IMR-90 (cell line): ENCODE data around the gene RNPEP.

ENCODE experiments used
- CEBPB ChIP-seq: IDR thresholded peaks from 2 replicates; pipeline ENCODE4 v1.6.1; 2012; ENCODE audit warnings: low read depth, low read length, improper control_type of control experiment
- FOS ChIP-seq: fragments of 150-350 bp; IDR thresholded peaks from 2 replicates; pipeline ENCODE4 v1.6.1; 2016; ENCODE audit warnings: low read depth, low read length
- MXI1 ChIP-seq: IDR thresholded peaks from 2 replicates; pipeline ENCODE4 v1.6.1; 2012; ENCODE audit warnings: low read depth, mild to moderate bottlenecking, low read length, moderate library complexity, borderline replicate concordance
- RAD21 ChIP-seq: IDR thresholded peaks from 2 replicates; pipeline ENCODE4 v1.6.1; 2012; ENCODE audit warnings: low read length, improper control_type of control experiment
- SMC3 ChIP-seq: fragments of 150-350 bp; IDR thresholded peaks from 2 replicates; pipeline ENCODE4 v1.6.1; 2016; ENCODE audit warnings: low read depth, mild to moderate bottlenecking, antibody characterized with exemption, low read length, moderate library complexity
- TF ChIP-seq, protein P1 (sequence below): fragments of 150-350 bp; IDR thresholded peaks from 2 replicates; pipeline ENCODE4 v1.6.1; 2017; ENCODE audit warnings: mild to moderate bottlenecking, antibody characterized with exemption, low read length, low read depth
- TF ChIP-seq, protein P2 (sequence below): conservative IDR thresholded peaks from 2 replicates; pipeline ENCODE4 v1.5.1; 2012; ENCODE audit warnings: mild to moderate bottlenecking, low read depth, low read length, improper control_type of control experiment

DNA sequence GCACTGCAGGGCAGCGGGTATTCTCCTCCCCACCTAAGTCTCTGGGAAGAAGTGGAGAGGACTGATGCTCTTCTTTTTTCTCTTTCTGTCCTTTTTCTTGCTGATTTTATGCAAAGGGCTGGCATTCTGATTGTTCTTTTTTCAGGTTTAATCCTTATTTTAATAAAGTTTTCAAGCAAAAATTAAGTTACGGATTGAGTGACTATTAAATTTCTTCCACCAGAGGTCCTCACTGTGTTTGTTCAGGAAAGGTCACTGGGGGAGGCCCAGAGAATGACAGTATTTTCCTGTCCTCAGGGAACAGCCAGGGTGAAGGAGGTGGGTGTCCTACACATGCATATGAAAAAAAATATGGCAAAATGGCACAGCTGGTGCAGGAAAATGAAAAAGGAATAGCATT is 23.5 kb downstream of the RNPEP start:
- TF ChIP-seq MXI1 (no peak), RAD21 (peak; percentile 31), FOS (no peak), CEBPB (no peak), SMC3 (no peak; the same call in 1 of the 2 replicates)
- TF ChIP-seq, protein P1, sequence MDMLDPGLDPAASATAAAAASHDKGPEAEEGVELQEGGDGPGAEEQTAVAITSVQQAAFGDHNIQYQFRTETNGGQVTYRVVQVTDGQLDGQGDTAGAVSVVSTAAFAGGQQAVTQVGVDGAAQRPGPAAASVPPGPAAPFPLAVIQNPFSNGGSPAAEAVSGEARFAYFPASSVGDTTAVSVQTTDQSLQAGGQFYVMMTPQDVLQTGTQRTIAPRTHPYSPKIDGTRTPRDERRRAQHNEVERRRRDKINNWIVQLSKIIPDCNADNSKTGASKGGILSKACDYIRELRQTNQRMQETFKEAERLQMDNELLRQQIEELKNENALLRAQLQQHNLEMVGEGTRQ: no peak
- TF ChIP-seq, protein P2, sequence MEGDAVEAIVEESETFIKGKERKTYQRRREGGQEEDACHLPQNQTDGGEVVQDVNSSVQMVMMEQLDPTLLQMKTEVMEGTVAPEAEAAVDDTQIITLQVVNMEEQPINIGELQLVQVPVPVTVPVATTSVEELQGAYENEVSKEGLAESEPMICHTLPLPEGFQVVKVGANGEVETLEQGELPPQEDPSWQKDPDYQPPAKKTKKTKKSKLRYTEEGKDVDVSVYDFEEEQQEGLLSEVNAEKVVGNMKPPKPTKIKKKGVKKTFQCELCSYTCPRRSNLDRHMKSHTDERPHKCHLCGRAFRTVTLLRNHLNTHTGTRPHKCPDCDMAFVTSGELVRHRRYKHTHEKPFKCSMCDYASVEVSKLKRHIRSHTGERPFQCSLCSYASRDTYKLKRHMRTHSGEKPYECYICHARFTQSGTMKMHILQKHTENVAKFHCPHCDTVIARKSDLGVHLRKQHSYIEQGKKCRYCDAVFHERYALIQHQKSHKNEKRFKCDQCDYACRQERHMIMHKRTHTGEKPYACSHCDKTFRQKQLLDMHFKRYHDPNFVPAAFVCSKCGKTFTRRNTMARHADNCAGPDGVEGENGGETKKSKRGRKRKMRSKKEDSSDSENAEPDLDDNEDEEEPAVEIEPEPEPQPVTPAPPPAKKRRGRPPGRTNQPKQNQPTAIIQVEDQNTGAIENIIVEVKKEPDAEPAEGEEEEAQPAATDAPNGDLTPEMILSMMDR: peak; percentile 52
